Left renal pelvis (tissue), 4 donors: ENCODE measurements around the gene ZNF540. TPM values are rescaled to one million over a fixed set of nuclear protein-coding genes. Genes with fewer than 3 reads are reported as not detected.

ENCODE experiments used
- polyA plus RNA-seq, 4 donors: library from polyadenylated mRNA; unstranded; fragments of 120-200 nt; gene quantifications; one replicate each; pipeline ENCODE4 v1.2.1, GENCODE V29; 2013; ENCODE audit not compliant: insufficient read length in 4 of 4

ZNF540 gene
- polyA plus RNA-seq, 4 donors, result 3.5 to 5.0 (median 4.9) TPM

Other genes starting within 250 kb of the ZNF540 start
- gene ZNF527, start 223.8 kb upstream of the ZNF540 start, polyA plus RNA-seq, result 10 to 100 TPM in 3 of 4 donors, 1 to 10 TPM in 1; 9.2 to 14.8 (median 10.5) TPM
- 10 to 100 TPM in 3 of 4 donors, 1 to 10 TPM in 1; 10.0 to 17.7 (median 12.1) TPM for gene ZNF569, start 127.4 kb upstream of the ZNF540 start, polyA plus RNA-seq
- gene ZNF570, start 125.5 kb upstream of the ZNF540 start, polyA plus RNA-seq, result 10 to 100 TPM in 3 of 4 donors, 1 to 10 TPM in 1; 9.5 to 12.3 (median 11.3) TPM
- gene ZNF793, start 87.9 kb upstream of the ZNF540 start, polyA plus RNA-seq, result 10 to 100 TPM; 19.7 to 30.1 (median 21.5) TPM
- 10 to 100 TPM in 3 of 4 donors, 1 to 10 TPM in 1; 9.0 to 12.1 (median 10.8) TPM for gene ZNF571, start 84 bp upstream of the ZNF540 start, polyA plus RNA-seq
- 10 to 100 TPM; 21.1 to 26.2 (median 23.5) TPM for gene ZFP30, start 60.6 kb downstream of the ZNF540 start, polyA plus RNA-seq
- 10 to 100 TPM in 3 of 4 donors, 1 to 10 TPM in 1; 8.7 to 14.3 (median 12.2) TPM for gene ZNF607, start 124.9 kb downstream of the ZNF540 start, polyA plus RNA-seq
- gene ZNF573, start 184.7 kb downstream of the ZNF540 start, polyA plus RNA-seq, result 10 to 100 TPM in 3 of 4 donors, 1 to 10 TPM in 1; 9.0 to 18.6 (median 14.0) TPM